ENCODE results near the gene KIZ. TPM values are rescaled to one million over a fixed set of nuclear protein-coding genes. Genes with fewer than 3 reads are reported as not detected.

Gene KIZ
- total RNA-seq, 1 donor from 2014 or later = 60.0 TPM

DNA sequence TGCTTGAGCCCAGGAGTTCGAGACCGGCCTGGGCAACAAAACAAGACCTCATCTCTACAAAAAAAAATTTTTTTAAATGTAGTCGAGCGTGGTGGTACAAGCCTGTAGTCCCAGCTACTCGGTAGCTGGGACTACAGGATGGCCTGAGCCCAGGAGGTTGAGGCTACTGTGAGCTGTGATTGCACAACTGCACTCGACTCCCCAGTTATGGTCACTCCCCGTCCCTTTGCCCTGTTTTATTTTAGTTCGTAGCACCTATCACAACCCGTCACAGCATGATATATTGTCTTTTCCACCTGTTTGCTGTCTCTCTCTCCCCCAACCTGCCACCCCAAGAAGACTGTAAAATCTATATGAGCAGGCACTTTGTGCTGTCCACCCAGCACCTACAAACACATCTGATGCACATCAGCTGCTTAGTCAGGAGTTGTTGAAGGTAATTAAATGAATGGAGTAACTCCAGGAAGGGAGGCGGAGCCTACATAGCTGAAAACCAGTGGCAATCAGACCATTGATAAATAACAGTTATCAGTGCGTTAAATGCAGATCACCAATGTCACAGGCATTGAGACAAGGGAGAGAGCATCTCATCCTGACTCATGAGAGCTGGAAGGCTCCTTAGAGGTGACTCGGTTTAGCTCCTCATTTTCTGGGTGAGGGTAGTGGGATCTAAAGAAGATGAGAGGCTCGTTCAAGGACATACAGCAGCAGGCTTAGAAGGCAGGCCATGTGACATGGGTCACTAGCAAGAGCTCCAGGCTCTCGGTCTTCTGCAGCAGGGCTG lies 162.9 kb downstream of the KIZ start:
- Histone ChIP-seq H3K4me1 (no peaks in the 10 kb centered on the region), H2AFZ (replicated peaks) (peak overlapping the region; percentile 57), H3F3A (ENCODE audit: low read depth) (no peaks in the 10 kb centered on the region), H3K27ac (no peak overlapping the region), H3K9me3 (ENCODE audit: low read depth) (no peaks in the 10 kb centered on the region), H3K4me2 (no peak overlapping the region), H3K36me3 (no peaks in the 10 kb centered on the region), H3K79me2 (ENCODE audit: low read depth) (no peaks in the 10 kb centered on the region), H3K9ac (no peak overlapping the region), H3K4me3 (no peak overlapping the region), H3K27me3 (no peaks in the 10 kb centered on the region), H4K20me1 (ENCODE audit: low read depth) (no peaks in the 10 kb centered on the region)
- H3K9me3 Mint-ChIP-seq = no peaks in the 10 kb centered on the region
- H3K36me3 Mint-ChIP-seq = no peaks in the 10 kb centered on the region
- peaks cover 2% of the 10 kb centered on the region for H3K4me1 Mint-ChIP-seq
- H3K27me3 Mint-ChIP-seq (ENCODE audit: insufficient read depth, low read depth) = peaks cover 7% of the 10 kb centered on the region
- no peak for DNase-seq (ENCODE audit: low spot score)
- H3K27ac Mint-ChIP-seq = no peak overlapping the region
- H3K4me3 Mint-ChIP-seq = no peak overlapping the region
- TF ChIP-seq EZH2 (IDR thresholded peaks at IDR 0.05) (no peak), EZH2phosphoT487 (IDR thresholded peaks at IDR 0.05) (no peak)
- TF ChIP-seq, protein P1, sequence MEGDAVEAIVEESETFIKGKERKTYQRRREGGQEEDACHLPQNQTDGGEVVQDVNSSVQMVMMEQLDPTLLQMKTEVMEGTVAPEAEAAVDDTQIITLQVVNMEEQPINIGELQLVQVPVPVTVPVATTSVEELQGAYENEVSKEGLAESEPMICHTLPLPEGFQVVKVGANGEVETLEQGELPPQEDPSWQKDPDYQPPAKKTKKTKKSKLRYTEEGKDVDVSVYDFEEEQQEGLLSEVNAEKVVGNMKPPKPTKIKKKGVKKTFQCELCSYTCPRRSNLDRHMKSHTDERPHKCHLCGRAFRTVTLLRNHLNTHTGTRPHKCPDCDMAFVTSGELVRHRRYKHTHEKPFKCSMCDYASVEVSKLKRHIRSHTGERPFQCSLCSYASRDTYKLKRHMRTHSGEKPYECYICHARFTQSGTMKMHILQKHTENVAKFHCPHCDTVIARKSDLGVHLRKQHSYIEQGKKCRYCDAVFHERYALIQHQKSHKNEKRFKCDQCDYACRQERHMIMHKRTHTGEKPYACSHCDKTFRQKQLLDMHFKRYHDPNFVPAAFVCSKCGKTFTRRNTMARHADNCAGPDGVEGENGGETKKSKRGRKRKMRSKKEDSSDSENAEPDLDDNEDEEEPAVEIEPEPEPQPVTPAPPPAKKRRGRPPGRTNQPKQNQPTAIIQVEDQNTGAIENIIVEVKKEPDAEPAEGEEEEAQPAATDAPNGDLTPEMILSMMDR (IDR thresholded peaks at IDR 0.05) = no peak

DNA sequence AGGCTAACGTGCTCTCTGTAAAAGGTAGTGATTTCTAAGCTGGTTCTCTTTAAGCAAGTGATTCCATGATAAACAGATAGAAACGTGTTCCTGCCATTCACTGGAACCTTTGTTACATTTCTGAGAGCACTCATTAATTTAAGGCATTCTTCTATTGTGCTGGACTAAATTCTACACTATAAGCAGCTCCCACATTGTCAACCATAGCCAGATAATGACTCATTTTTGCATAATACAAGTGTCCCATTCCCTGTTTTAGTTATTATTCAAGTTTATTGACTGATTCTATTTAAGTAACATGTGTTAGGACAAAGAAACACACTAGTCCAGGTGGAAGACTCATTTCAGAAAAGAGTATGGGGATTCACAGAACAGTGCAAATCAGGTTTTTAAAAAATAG lies 163.8 kb downstream of the KIZ start:
- no peak overlapping the region for H3K27ac Mint-ChIP-seq
- no peak overlapping the region for H3K4me3 Mint-ChIP-seq
- TF ChIP-seq, protein P1 (IDR thresholded peaks at IDR 0.05) = no peak
- TF ChIP-seq EZH2 (IDR thresholded peaks at IDR 0.05) (no peak), EZH2phosphoT487 (IDR thresholded peaks at IDR 0.05) (no peak)
- H3K4me1 ChIP-seq = no peaks in the 10 kb centered on the region
- no peaks in the 10 kb centered on the region for H3K27me3 ChIP-seq
- H3K4me2 ChIP-seq = no peak overlapping the region
- no peak overlapping the region for H3K9ac ChIP-seq
- peaks cover 5% of the 10 kb centered on the region for H3K27me3 Mint-ChIP-seq (ENCODE audit: insufficient read depth, low read depth)
- H3K79me2 ChIP-seq (ENCODE audit: low read depth) = no peaks in the 10 kb centered on the region
- H3K9me3 Mint-ChIP-seq = no peaks in the 10 kb centered on the region
- no peaks in the 10 kb centered on the region for H3K9me3 ChIP-seq (ENCODE audit: low read depth)
- no peak overlapping the region for H2AFZ ChIP-seq (replicated peaks)
- no peaks in the 10 kb centered on the region for H3F3A ChIP-seq (ENCODE audit: low read depth)
- no peaks in the 10 kb centered on the region for H4K20me1 ChIP-seq (ENCODE audit: low read depth)
- DNase-seq (ENCODE audit: low spot score) = no peak
- peaks cover 2% of the 10 kb centered on the region for H3K4me1 Mint-ChIP-seq
- no peaks in the 10 kb centered on the region for H3K36me3 Mint-ChIP-seq
- H3K27ac ChIP-seq = no peak overlapping the region
- no peak overlapping the region for H3K4me3 ChIP-seq
- no peaks in the 10 kb centered on the region for H3K36me3 ChIP-seq

DNA sequence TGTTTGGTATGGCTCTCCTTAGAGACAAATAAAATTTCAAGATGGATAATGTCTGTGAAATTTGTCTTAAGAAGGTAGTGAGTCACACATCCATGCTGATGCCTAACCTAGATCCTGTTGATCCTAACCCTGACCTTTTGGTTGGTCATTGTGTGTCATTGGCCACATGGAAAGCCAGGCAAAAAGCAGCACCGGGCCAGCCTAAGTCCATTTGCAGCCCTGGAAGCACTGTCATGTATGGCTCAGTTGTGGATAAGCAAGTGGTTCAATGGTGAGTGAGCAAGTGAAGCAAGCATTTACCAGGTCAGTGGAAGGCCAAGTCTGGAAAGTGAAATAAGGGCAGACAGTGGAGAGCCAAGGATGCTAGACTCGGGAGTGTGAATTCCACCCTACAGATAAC lies 165.1 kb downstream of the KIZ start:
- no peak overlapping the region for H3K4me3 Mint-ChIP-seq
- Histone ChIP-seq H3K27ac (no peak overlapping the region), H4K20me1 (ENCODE audit: low read depth) (no peaks in the 10 kb centered on the region), H3K4me1 (no peaks in the 10 kb centered on the region), H3K4me2 (no peak overlapping the region), H2AFZ (replicated peaks) (no peak overlapping the region), H3K9ac (no peak overlapping the region), H3F3A (ENCODE audit: low read depth) (no peaks in the 10 kb centered on the region), H3K79me2 (ENCODE audit: low read depth) (no peaks in the 10 kb centered on the region), H3K9me3 (ENCODE audit: low read depth) (no peaks in the 10 kb centered on the region), H3K4me3 (no peak overlapping the region), H3K27me3 (no peaks in the 10 kb centered on the region), H3K36me3 (no peaks in the 10 kb centered on the region)
- TF ChIP-seq EZH2 (IDR thresholded peaks at IDR 0.05) = no peak
- no peak for TF ChIP-seq EZH2phosphoT487 (IDR thresholded peaks at IDR 0.05)
- TF ChIP-seq, protein P1 (IDR thresholded peaks at IDR 0.05) = no peak
- H3K9me3 Mint-ChIP-seq = no peaks in the 10 kb centered on the region
- H3K4me1 Mint-ChIP-seq = peaks cover 2% of the 10 kb centered on the region
- no peaks in the 10 kb centered on the region for H3K36me3 Mint-ChIP-seq
- peaks cover 5% of the 10 kb centered on the region for H3K27me3 Mint-ChIP-seq (ENCODE audit: insufficient read depth, low read depth)
- no peak overlapping the region for H3K27ac Mint-ChIP-seq
- DNase-seq (ENCODE audit: low spot score) = no peak
